Subcutaneous abdominal adipose tissue (tissue), 5 donors: ENCODE data around the gene TBC1D12.
"Not testable (repeated sequence)": the region's sequence is repeated elsewhere in the genome, so short reads cannot be mapped to it uniquely, and the experiment has no call there.

ENCODE experiments used
- H3K27ac ChIP-seq: one replicate; pipeline ENCODE4 v1.7.0; 2013; ENCODE audit warnings: low read depth, mild to moderate bottlenecking, inconsistent platforms, low read length, moderate library complexity
- H3K27me3 ChIP-seq, 5 donors: one replicate each; pipeline ENCODE4 v1.7.0; 2013; ENCODE audit warnings: low read length in 5 of 5, inconsistent platforms in 1 of 5; ENCODE audit not compliant: control insufficient read depth in 5 of 5, insufficient read depth in 4 of 5
- H3K36me3 ChIP-seq, 5 donors: one replicate each; pipeline ENCODE4 v1.7.0; 2013; ENCODE audit warnings: low read length in 5 of 5; ENCODE audit not compliant: control insufficient read depth in 5 of 5, insufficient read depth in 5 of 5
- H3K4me1 ChIP-seq, 5 donors: one replicate each; pipeline ENCODE4 v1.7.0; 2013; ENCODE audit warnings: low read length in 5 of 5, mild to moderate bottlenecking in 3 of 5, moderate library complexity in 1 of 5; ENCODE audit not compliant: control insufficient read depth in 5 of 5, insufficient read depth in 5 of 5
- H3K4me3 ChIP-seq, 5 donors: one replicate each; pipeline ENCODE4 v1.7.0; 2013; ENCODE audit warnings: low read length in 5 of 5, low read depth in 1 of 5
- H3K9ac ChIP-seq, 5 donors: one replicate each; pipeline ENCODE4 v1.7.0; 2013; ENCODE audit warnings: low read length in 5 of 5, mild to moderate bottlenecking in 4 of 5, moderate library complexity in 3 of 5
- H3K9me3 ChIP-seq, 5 donors: one replicate each; pipeline ENCODE4 v1.7.0; 2013; ENCODE audit warnings: low read length in 5 of 5; ENCODE audit not compliant: control insufficient read depth in 5 of 5
- donor health status: healthy.
- donor health status: healthy.
- donor health status: healthy.
- donor health status: healthy.
- donor health status: healthy.

Gene TBC1D12

GRCh38 chr10:94366382-94366781 is 36.0 kb upstream of the TBC1D12 start:
- H3K36me3 ChIP-seq, result no peaks in the 10 kb centered on the region
- no peak overlapping the region for H3K4me3 ChIP-seq
- H3K27me3 ChIP-seq, result no peaks in the 10 kb centered on the region
- H3K4me1 ChIP-seq, result peaks cover 0 to 19% (median 14%) of the 10 kb centered on the region in 5 donors
- no peak overlapping the region for H3K9ac ChIP-seq
- no peaks in the 10 kb centered on the region for H3K9me3 ChIP-seq
- H3K27ac ChIP-seq, result no peak overlapping the region

GRCh38 chr10:94370501-94370900 is 31.8 kb upstream of the TBC1D12 start:
- no peaks in the 10 kb centered on the region for H3K4me1 ChIP-seq

GRCh38 chr10:94375374-94375773 is 27.0 kb upstream of the TBC1D12 start:
- no peaks in the 10 kb centered on the region for H3K9me3 ChIP-seq
- no peaks in the 10 kb centered on the region for H3K36me3 ChIP-seq
- no peaks in the 10 kb centered on the region for H3K4me1 ChIP-seq
- no peak overlapping the region for H3K4me3 ChIP-seq
- no peak overlapping the region for H3K9ac ChIP-seq
- H3K27me3 ChIP-seq, result peaks cover 0 to 3% (median 0%) of the 10 kb centered on the region in 5 donors
- H3K27ac ChIP-seq, result no peak overlapping the region

More at GRCh38 chr10:94370501-94370900, 31.8 kb upstream of the TBC1D12 start:
- no peak overlapping the region for H3K4me3 ChIP-seq
- H3K27ac ChIP-seq, result no peak overlapping the region
- H3K36me3 ChIP-seq, result no peaks in the 10 kb centered on the region
- no peaks in the 10 kb centered on the region for H3K27me3 ChIP-seq
- no peak overlapping the region for H3K9ac ChIP-seq
- no peaks in the 10 kb centered on the region for H3K9me3 ChIP-seq

GRCh38 chr10:94376865-94377264 is 25.5 kb upstream of the TBC1D12 start:
- Histone ChIP-seq H3K9ac (no peak overlapping the region), H3K36me3 (no peaks in the 10 kb centered on the region), H3K9me3 (no peaks in the 10 kb centered on the region), H3K27me3 (peaks cover 0 to 3% (median 0%) of the 10 kb centered on the region in 5 donors), H3K4me3 (no peak overlapping the region), H3K4me1 (no peaks in the 10 kb centered on the region), H3K27ac (no peak overlapping the region)

GRCh38 chr10:94383530-94383929 is 18.8 kb upstream of the TBC1D12 start:
- no peak overlapping the region for H3K9ac ChIP-seq
- H3K27me3 ChIP-seq, result no peaks in the 10 kb centered on the region

GRCh38 chr10:94385733-94386132 is 16.6 kb upstream of the TBC1D12 start:
- H3K9me3 ChIP-seq, result not testable (repeated sequence)

More at GRCh38 chr10:94383530-94383929, 18.8 kb upstream of the TBC1D12 start:
- H3K27ac ChIP-seq, result no peak overlapping the region
- no peak overlapping the region for H3K4me3 ChIP-seq
- H3K4me1 ChIP-seq, result no peaks in the 10 kb centered on the region
- no peaks in the 10 kb centered on the region for H3K9me3 ChIP-seq
- H3K36me3 ChIP-seq, result no peaks in the 10 kb centered on the region

GRCh38 chr10:94392117-94392516 is 10.2 kb upstream of the TBC1D12 start:
- not testable (repeated sequence) for H3K9me3 ChIP-seq, H3K36me3 ChIP-seq, H3K9ac ChIP-seq, H3K4me1 ChIP-seq, H3K27ac ChIP-seq, H3K4me3 ChIP-seq, H3K27me3 ChIP-seq

More at GRCh38 chr10:94385733-94386132, 16.6 kb upstream of the TBC1D12 start:
- H3K27me3 ChIP-seq, H3K4me3 ChIP-seq, H3K9ac ChIP-seq, H3K4me1 ChIP-seq, H3K27ac ChIP-seq, H3K36me3 ChIP-seq: not testable (repeated sequence)

GRCh38 chr10:94397549-94398370 is 4.6 kb upstream of the TBC1D12 start:
- no peaks in the 10 kb centered on the region for H3K36me3 ChIP-seq
- H3K4me3 ChIP-seq, result no peak overlapping the region
- H3K9ac ChIP-seq, result no peak overlapping the region
- H3K4me1 ChIP-seq, result peaks cover 0 to 5% (median 3%) of the 10 kb centered on the region in 5 donors
- H3K9me3 ChIP-seq, result no peaks in the 10 kb centered on the region
- no peak overlapping the region for H3K27ac ChIP-seq
- H3K27me3 ChIP-seq, result peaks cover 0 to 3% (median 0%) of the 10 kb centered on the region in 5 donors

- Histone ChIP-seq H3K9me3 (no peaks in the 10 kb centered on the region), H3K36me3 (no peaks in the 10 kb centered on the region), H3K4me1 (peaks cover 0 to 5% (median 3%) of the 10 kb centered on the region in 5 donors), H3K27ac (no peak overlapping the region), H3K4me3 (no peak overlapping the region), H3K9ac (no peak overlapping the region), H3K27me3 (peaks cover 0 to 3% (median 0%) of the 10 kb centered on the region in 5 donors)
These were observed 3.6 kb upstream of the TBC1D12 start for GRCh38 chr10:94398762-94399161.

GRCh38 chr10:94402843-94403379 is 570 bp downstream of the TBC1D12 start:
- H3K27me3 ChIP-seq, result no peaks in the 10 kb centered on the region
- peak overlapping the region in 4 of 5 donors; percentile 87 to 95 (median 90) for H3K9ac ChIP-seq
- peak overlapping the region in 4 of 5 donors; percentile 84 to 93 (median 89) for H3K4me3 ChIP-seq
- peaks cover 0 to 24% (median 24%) of the 10 kb centered on the region in 5 donors for H3K4me1 ChIP-seq
- H3K27ac ChIP-seq, result peak overlapping the region; percentile 79
- H3K36me3 ChIP-seq, result no peaks in the 10 kb centered on the region
- no peaks in the 10 kb centered on the region for H3K9me3 ChIP-seq
